ENCODE measurements around the gene SPRING1.
A peak's percentile ranks its signal among the peaks of the same experiment; 100 is the strongest.

Gene SPRING1

DNA sequence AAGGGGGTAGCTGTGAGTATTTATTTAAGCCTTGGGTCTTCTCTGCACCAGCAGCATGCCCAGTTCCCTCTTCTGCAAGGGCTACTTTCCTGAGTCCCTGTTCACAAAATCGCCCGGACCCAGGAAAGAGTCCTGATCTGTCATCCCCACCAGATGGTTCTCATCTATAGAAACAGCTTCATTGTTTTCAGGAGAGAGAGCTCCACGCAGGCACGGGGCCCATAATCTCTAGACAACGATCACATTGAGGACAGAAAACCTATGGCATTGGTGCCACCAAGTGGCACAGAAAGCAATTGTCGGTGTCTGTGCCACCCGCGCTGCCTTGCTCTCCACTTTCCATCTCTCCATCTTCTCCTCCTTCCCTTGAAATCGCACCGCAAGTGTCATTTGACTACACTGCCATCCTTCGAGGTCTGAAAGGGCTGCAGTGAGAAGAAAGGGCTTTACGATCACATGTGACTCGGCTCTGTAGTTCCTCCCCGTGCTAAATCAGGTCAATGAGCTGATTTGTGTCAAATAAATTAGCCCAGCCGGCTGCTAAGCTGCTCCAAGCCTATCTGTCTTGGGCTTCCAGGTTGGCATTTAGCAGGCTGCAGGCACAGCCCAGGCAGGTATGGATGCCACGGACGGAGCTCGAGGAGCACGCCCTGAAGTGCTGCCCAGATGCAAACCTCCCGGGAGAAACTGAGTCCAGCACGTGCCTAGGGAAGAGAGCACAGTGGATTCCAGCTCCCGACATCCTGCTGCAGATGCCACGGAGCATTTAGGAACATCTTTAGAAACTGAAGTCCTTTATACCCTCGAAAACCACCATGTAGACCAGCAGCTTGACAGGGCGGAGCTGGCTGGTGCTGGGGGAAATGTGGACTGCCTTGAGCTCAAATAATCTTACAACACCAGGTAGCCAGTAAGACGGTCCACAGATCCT is 28.8 kb downstream of the SPRING1 start:
- DNase-seq = peak; percentile 81

DNA sequence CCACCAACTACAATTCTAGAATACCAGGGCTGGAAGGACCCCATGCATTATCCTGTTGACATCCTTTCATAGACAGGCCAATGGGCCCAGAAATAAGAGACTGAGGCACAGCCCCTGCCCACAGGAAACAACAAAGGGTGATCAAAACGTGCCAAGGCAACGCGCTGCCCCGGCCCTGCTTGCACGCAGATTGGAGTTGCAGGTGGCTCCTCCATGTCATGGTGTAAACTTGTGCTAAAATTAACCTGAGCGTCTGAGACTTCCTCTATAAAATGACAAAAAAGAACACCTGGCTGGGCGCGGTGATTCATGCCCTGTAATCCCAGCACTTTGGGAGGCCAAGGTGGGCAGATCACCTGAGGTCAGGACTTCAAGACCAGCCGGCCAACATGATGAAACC is 30.1 kb downstream of the SPRING1 start:
- no peak for DNase-seq

DNA sequence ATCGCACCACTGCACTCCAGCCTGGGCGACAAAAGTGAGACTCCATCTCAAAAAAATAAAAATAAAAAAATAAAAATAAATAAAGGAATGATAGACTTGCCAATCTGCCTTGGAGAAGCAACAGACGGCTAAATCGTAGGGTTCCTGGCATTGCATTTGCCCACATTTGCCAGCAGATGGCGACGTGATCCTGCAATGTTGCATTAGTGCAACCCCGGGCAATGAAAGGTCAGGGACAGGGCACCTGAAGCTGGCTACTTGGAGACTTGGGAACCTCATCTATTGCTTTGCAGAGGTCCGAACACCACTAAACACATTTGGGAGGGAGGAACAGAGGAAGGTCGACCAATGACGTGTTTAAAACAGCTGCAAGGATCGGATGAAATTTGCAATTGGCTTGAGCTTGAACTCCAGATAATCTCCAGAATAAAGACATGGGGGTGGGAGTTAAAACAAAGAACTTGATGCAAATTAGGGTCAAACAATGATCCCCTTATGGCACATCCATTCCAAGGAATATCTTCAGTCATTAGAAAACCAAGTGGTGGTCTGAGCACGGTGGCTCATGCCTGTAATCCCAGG is 34.6 kb downstream of the SPRING1 start:
- peak; percentile 49 for DNase-seq

DNA sequence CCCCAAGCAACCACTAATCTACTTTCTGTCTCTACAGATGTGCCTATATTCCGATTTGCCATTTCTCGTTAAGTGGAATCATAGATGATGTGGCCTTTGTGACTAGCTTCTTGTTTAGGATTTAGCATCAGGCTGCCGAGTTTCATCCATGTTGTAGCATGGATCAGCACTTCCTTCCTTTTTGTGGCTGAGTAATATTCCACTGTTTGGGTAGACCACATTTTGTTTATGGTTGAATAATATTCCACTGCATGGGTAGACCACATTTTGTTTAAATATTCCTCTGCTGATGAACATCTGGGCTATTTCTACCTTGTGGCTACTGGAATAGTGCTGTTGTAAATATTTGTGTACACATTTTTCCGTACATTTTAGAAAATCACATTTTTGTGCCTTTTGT is 36.4 kb downstream of the SPRING1 start:
- no peak for DNase-seq

DNA sequence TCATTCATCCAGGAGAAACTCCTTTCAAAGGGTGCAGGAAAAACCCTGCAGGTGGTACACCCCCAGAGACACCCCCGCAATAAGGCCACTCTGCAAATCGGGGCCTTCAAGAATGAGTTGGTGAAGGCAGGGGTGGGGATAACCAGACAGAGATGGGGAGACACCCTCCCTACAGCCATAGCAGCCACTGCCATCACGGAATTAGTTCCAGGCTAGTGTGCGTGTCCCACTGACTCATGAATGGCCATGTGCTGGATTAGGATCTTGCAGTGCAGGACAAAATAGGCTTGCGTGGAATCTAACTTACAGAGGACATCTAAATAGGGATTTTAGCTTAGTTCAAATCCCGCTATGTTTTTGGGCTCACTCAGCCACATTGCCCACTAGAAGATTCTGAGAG is 37.8 kb downstream of the SPRING1 start:
- DNase-seq = no peak

DNA sequence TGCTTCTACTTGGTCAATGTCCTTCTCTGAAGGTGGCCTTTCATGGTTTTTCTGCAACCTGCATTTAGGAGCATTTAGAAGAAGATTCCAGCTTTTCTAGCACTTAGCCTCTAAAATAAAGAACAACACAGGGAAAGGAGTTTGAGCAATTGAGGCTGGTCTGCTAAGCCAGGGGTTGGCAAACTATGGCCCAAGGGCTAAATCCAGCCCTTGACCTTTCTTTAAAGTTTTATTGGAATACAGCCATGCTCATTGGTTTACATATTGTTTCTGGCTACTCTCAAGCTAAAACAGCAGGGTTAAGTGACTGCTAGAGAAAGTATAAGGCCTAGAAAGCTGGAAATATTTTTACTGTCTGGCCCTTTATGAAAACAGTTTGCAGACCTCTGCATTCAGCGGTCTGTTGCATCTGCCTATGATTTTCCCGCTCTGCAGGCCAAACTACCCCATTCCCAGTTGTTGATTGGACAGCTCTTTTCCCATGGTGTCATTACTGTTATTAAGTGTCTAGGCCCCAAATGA is 39.3 kb downstream of the SPRING1 start:
- no peak for DNase-seq

DNA sequence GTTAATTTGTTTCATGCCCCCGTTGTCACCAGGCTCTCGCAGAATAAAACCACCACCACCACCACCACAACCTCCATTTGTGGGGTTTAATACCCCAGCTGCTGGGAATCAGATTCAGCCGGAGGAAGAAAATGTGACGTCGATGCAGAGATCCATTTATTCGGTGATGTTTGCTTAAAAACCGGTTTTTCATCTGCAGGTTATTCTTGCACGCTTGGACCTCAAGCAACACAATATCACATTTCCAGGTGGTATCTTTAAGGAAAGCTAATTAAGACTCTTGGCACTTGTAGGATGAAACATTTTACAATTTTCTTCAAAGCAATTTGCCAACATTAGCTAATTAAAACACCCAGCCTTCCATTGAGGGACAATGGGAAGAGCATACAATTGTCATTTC is 39.8 kb downstream of the SPRING1 start:
- DNase-seq = peak; percentile 87

DNA sequence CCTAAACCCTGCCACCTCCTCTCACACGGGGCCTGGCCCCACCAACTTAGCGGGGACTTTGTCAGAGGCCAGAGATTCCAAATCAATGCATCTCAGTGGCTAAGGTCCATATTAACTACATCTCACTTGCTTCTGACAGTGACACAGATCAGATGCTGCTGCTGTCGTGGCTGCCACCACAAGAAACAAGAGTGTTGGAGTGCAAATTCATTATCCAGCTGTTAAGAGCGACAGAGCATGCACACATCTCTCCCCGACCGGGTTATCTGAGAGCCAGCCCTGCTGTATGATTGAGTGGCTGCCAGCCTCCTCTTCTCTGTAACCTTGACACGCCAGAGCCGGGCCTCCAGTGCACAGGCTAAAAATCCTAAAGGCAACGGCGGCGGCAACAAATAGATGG is 40.2 kb downstream of the SPRING1 start:
- peak; percentile 84 for DNase-seq

DNA sequence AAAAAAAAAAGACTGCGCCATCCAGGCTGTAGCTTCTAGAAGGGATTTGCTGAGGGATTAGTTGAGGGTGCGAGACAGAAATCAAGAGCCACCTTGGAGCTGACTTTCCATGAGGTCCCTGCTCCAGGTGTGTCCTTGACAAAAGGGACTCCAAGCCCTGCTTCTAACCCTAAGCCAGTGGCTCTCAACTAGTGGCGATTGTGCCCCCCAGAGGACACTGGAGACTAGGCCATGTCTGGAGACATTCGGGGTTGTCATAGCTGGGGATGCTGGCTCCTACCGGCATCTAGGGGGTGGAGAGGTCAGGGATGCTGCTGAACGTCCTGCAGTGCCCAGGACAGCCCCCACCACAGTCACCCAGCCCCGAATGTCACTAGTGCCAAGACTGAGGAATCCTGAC is 40.6 kb downstream of the SPRING1 start:
- DNase-seq = peak; percentile 36

DNA sequence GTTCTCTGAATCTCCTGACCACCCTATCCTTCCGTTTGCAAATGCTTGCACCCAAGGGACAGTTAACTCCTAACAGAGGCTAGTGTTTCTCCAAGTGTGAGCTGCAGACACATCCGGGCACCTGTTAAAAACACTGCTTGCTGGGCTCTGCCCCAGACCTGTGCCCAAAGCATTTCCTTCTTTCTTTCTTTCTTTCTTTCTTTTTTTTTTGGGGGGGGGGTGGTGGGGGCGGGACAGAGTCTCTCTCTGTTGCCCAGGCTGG is 42.5 kb downstream of the SPRING1 start:
- no peak for DNase-seq

DNA sequence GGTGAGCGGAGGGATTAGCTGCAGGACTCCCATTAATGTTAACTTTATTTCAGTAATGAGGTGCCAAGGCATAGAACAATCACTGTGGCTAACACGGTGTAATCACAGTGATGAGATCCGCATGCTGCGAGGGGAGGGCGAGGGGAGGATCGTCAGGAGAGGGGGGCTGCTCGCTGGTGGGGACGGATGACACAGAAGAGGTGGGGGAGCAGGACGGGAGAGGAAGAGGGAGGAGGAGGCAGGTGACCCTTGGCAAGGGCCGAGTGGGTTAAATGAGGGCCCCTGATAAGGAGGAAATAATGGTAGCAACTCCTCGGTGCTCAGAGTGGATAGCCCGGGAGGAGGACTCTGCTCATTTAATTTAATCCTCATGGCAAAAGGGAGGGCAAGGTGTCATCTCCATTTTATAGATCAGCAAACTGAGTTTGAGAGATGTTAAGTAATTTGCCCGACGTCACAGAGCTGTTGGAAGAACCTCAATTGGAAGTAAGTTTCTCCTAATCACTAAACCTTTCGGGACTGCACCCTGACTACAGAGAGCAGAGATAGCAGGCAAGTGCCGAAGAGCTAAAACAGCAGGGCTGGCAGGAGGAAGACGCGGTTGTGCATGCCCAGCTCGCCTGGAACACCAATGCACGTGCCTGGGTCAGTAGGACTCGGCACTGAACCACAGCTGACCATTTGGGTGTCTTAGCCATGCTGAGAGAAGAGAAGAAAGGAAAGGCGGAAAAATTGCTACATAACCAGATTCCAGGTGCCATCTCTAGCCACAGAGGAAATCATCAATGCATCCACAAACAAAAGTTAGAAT is 43.0 kb downstream of the SPRING1 start:
- no peak for DNase-seq

DNA sequence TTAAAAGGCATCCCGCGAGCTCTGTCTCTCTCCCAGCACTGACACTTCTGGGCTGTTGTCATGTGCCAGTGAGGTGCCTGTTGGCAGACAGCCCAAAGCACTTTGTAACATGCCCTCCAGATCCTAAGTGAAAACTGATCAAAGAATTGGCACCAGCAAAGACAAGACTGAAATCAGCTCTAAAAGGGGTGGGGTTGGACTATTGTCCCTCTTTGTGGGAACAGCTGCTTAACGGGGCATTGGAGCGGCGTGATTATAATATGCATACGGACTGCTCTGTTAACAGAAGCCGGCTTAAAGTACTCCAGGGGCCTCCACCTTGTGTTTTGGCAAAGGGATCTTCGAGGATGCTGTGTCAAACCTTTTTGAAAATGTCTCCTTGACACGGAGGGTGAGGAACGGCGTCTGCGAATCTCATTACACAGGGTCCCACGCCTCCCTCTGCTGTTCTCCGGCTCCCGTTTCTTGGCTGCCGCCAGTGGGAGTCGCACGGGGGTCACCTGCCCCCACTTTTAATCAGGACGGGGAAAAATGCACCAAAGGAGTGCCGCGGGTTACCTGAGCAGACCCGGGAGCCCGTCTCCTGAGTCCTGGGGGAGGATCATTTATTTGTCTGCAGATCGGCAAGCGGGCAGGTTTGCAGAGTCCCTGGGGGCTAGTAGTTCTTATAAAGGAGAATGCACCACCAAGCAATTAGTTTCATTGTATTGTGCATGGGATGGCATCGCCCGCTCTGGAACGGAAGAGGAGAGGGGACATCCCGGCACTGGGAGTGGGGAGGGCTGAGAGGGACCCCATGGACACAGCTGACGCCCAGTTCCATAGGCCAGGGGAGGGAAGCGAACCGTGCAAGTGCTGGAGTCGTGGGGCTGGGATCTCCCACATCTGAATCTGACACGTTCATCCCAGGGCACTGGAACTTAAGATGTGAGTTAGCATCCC is 44.3 kb downstream of the SPRING1 start:
- peak; percentile 88 for DNase-seq

DNA sequence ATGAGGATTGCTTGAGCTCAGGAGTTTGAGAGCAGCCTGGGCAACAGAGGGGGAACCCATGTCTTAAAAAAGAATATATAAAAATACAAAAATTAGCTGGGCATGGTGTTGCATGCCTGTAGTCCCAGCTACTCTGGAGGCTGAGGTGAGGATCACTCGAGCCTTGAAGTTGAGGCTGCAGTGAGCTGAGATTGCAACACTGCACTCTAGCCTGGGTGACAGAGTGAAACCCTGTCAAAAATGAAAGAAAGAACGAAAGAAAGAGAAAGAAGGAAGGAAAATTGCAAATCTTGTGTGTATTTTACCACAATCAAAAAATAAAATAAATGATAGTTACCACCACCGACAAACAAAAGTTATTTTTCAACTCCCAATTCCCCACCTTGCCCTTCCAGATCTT is 45.3 kb downstream of the SPRING1 start:
- no peak for DNase-seq

DNA sequence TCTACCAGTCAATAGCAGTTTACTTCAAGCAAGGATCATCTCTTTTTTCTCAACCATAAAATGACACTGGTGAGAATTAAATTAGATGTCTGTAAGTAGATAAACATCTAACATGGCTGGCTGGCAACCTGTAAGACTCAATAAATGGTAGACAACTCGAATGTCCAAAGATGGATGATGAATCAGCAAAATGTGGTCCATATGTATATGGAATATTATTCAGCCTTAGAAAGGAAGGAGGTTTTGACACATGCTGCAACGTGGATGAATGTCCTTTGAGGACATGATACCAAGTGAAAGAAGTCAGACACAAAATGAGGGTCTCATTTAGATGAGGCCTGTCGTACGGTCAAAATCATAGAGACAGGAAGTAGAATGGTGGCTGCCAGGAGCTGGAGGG is 46.2 kb downstream of the SPRING1 start:
- DNase-seq = no peak

DNA sequence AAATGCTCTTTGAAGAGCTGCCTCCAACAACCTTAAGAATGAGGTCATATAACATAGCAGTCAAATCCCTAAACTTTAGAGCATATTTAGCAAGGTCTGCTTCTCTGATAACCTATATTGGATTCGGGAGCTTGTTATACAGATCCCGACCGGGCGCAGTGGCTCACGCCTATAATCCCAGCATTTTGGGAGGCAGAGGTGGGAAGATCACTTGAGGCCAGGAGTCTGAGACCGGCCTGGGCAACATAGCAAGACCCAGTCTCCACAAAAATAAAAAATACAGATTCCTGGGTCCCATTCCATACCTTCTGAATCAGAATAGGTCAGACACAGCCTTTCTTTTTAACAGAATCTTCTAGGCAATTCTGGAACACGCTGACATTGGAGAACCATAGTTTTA is 46.7 kb downstream of the SPRING1 start:
- DNase-seq = no peak

DNA sequence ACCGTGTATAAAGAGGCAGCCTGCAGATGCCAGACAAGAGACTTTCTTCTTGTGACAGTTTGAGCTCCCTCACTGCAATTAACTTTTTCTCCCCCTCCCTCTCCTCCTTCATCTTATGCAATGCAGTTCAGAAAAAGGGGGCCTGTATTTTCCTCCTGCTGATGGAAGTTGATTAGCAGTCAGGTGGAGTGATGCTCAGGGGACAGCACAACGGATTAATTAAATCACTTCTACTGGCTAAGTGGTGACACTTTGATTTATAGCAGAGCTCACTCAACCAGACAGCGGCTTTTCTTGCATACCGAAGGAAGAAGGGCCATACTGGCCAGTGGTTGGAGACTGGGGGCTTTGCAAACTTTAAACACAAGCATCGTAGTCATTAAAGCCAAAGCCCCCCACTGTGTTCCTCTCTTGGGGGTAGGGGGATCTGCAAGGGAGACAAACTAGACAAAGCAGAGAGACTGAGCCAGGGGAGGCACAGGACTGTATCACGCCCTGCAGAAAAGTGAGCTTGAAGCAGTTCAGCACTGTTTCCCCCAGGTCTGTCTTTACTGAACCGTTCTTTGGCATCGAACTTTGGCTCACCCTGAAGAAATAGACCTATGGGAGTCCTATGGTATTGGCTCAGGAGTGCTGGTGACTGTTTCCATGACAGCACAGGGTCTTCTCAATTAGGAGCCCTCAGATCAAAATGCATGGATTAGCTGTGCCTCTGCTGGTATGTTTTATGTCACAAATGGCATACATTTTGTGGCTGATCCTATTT is 47.7 kb downstream of the SPRING1 start:
- DNase-seq = no peak

DNA sequence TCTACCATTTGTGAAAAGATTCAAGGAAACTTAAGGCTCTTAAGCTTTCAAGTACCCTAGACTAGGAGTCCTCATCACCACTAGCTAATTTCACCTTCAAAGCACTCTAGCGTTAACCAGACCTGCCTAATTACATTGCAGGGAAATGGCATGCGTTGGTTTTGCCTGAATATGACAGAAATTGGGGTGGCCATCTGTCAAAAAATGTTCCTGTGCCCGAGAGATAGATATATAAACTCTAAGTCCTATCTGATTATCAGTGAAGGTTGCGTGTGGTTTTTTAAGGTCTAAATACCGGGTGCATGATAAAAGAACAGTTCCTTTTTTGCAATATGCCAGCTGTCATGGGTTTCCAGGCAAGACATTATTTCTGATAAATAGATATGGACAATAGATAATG is 48.3 kb downstream of the SPRING1 start:
- DNase-seq = no peak
